ENCODE data around the gene RXRA.

- TF ChIP-seq POLR2A (IDR thresholded peaks at IDR 0.05; ENCODE audit: low read depth, low read length) (no peak), TAF1 (IDR thresholded peaks at IDR 0.05; ENCODE audit: low read depth, low read length) (no peak), POLR2AphosphoS5 (IDR thresholded peaks at IDR 0.05; ENCODE audit: low read depth, low read length) (no peak)
These were observed 75.1 kb downstream of the RXRA start for GRCh38 chr9:134401391-134401790.

Data from GM12891 (cell line).